K562 (cell line): ENCODE measurements around the gene VDAC1. TPM values are rescaled to one million over a fixed set of nuclear protein-coding genes. Genes with fewer than 3 reads are reported as not detected.

Experiments
- ATAC-seq: fragments of 200-7000 bp; cut with Tn5 transposase; 3 replicates; pipeline ENCODE4 v1.9.1; 2020; ENCODE audit warnings: moderate library complexity
- BruUV-seq: library from RNA; stranded (reverse); fragments of 400-500 nt; replicated peaks from 2 replicates; lab custom pipeline; 2021; lab: Mats Ljungman, UMichigan
- CTCF ChIA-PET: fragments of 300-600 bp; formaldehyde crosslinking; extraction: SDS; loops from one replicate; lab custom pipeline; 2021; ENCODE audit warnings: low intra/inter-chr PET ratio; lab: Yijun Ruan, JAX
- POLR2A ChIA-PET: fragments of 300-600, 350-650 bp; sonication (Branson Sonifier 250); formaldehyde crosslinking; extraction: SDS; loops from one replicate; lab custom pipeline; 2021; ENCODE audit warnings: antibody characterized with exemption, inconsistent platforms; lab: Yijun Ruan, JAX
- DNase-seq, 4 experiments: peaks; one replicate each; pipeline versions ENCODE4 v3.0.0 to v3.0.0-alpha.2; 2011 to 2018; ENCODE audit warnings: low spot score in 3 of 4, mixed read lengths in 3 of 4; ENCODE audit errors: extremely low read depth in 1 of 4
- FAIRE-seq: peaks from 2 replicates; lab custom pipeline; 2011; peaks lifted over from hg19 to GRCh38; lab: Jason Lieb, UNC
- H2AFZ ChIP-seq: 2 replicates; pipeline ENCODE4 v1.6.0; 2011; ENCODE audit warnings: low read depth, low read length, control low read depth, inconsistent platforms
- H3K27ac ChIP-seq: fragments of 200-600 bp; 3 replicates; pipeline ENCODE4 v1.8.0; 2011; ENCODE audit warnings: low read depth, mild to moderate bottlenecking, control low read depth, inconsistent platforms, low read length, moderate library complexity, mixed read lengths; ENCODE audit errors: extremely low read depth
- H3K27me3 ChIP-seq, 2 experiments: fragments of 300-600 bp in 1 of 2; 2 replicates in 1 of 2; 3 replicates in 1 of 2; pipeline versions ENCODE4 v1.6.0 to v1.8.0; 2011; ENCODE audit warnings: inconsistent platforms in 2 of 2, low read length in 2 of 2, mild to moderate bottlenecking in 1 of 2, mixed read lengths in 1 of 2, moderate library complexity in 1 of 2; ENCODE audit not compliant: control insufficient read depth in 2 of 2, insufficient read depth in 2 of 2
- H3K36me3 ChIP-seq: fragments of 300-600 bp; 3 replicates; pipeline ENCODE4 v1.8.0; 2011; ENCODE audit warnings: mild to moderate bottlenecking, low read length, inconsistent platforms; ENCODE audit not compliant: control insufficient read depth, insufficient read depth
- H3K4me1 ChIP-seq, 2 experiments: fragments of 200-600 bp in 1 of 2; replicated peaks in 1 of 2; 2 replicates in 1 of 2; 3 replicates in 1 of 2; pipeline versions ENCODE4 v1.5.1 to v1.8.0; 2011; ENCODE audit warnings: inconsistent platforms in 2 of 2, low read length in 2 of 2, mild to moderate bottlenecking in 1 of 2, mixed read lengths in 1 of 2, moderate library complexity in 1 of 2; ENCODE audit not compliant: control insufficient read depth in 2 of 2, insufficient read depth in 2 of 2
- H3K4me2 ChIP-seq: 2 replicates; pipeline ENCODE4 v1.6.1; 2011; ENCODE audit warnings: low read length, control low read depth, inconsistent platforms, mixed read lengths; ENCODE audit not compliant: insufficient read depth
- H3K4me3 ChIP-seq: fragments of 200-600 bp; sonication (generic), shearing (Covaris generic); 2 replicates; pipeline ENCODE4 v1.5.1; 2016; ENCODE audit warnings: control low read depth, inconsistent platforms
- H3K79me2 ChIP-seq: fragments of 200-600 bp; 3 replicates; pipeline ENCODE4 v1.8.0; 2011; ENCODE audit warnings: low read length, inconsistent platforms; ENCODE audit not compliant: control insufficient read depth, insufficient read depth
- H3K9ac ChIP-seq, 2 experiments: 2 replicates each; pipeline versions ENCODE4 v1.6.0 to v1.6.1; 2011; ENCODE audit warnings: low read depth in 2 of 2, low read length in 2 of 2, control low read depth in 1 of 2, inconsistent platforms in 1 of 2, mild to moderate bottlenecking in 1 of 2, mixed read lengths in 1 of 2; ENCODE audit not compliant: insufficient read depth in 1 of 2
- H3K9me1 ChIP-seq: one replicate; pipeline ENCODE4 v1.6.0; 2011; ENCODE audit warnings: inconsistent platforms, mild to moderate bottlenecking, low read length, moderate library complexity; ENCODE audit not compliant: control insufficient read depth, insufficient read depth
- H3K9me3 ChIP-seq: replicated peaks from 2 replicates; pipeline ENCODE4 v1.5.1; 2011; ENCODE audit warnings: low read depth, low read length, inconsistent platforms; ENCODE audit not compliant: control insufficient read depth, insufficient read depth
- H4K20me1 ChIP-seq: replicated peaks from 2 replicates; pipeline ENCODE4 v1.6.1; 2011; ENCODE audit warnings: low read length, inconsistent platforms, mixed read lengths; ENCODE audit not compliant: control insufficient read depth, insufficient read depth
- BDP1 ChIP-seq: IDR thresholded peaks from 3 replicates; pipeline ENCODE4 v1.6.1; 2011; ENCODE audit not compliant: insufficient read length, insufficient read depth
- CBFA2T3 ChIP-seq: fragments of 450-650 bp; IDR thresholded peaks from 2 replicates; pipeline ENCODE4 v1.6.1; 2017
- GATAD2A ChIP-seq: fragments of 450-650 bp; IDR thresholded peaks from 2 replicates; pipeline ENCODE4 v1.6.1; 2017
- NCOA6 ChIP-seq: fragments of 450-650 bp; IDR thresholded peaks from 2 replicates; pipeline ENCODE4 v1.6.1; 2017; ENCODE audit warnings: mild to moderate bottlenecking
- SMAD4 ChIP-seq: fragments of 250-450 bp; sonication (Bioruptor Pico); conservative IDR thresholded peaks from 2 replicates; pipeline ENCODE4 v1.8.0; 2021; ENCODE audit warnings: inconsistent platforms, mild to moderate bottlenecking, moderate library complexity
- STAG1 ChIP-seq: sonication (generic); formaldehyde crosslinking; IDR thresholded peaks from 2 replicates; pipeline ENCODE4 v1.5.0; 2020; ENCODE audit warnings: missing genetic modification reagents, borderline replicate concordance
- ZFX ChIP-seq: sonication (generic); formaldehyde crosslinking; IDR thresholded peaks from 2 replicates; pipeline ENCODE4 v1.8.0; 2022; ENCODE audit warnings: mild to moderate bottlenecking, missing genetic modification reagents, moderate library complexity
- ZNF586 ChIP-seq: fragments of 450-650 bp; formaldehyde crosslinking; conservative IDR thresholded peaks from 2 replicates; pipeline ENCODE4 v1.4.0; 2020; ENCODE audit warnings: mild to moderate bottlenecking, moderate library complexity
- WGBS: fragments of 100-300 bp; shearing (Covaris generic); methylation state at CpG from one replicate; pipeline ENCODE4 v1.1.6; 2016; ENCODE audit warnings: low coverage, mixed read lengths; ENCODE audit not compliant: insufficient coverage; ENCODE audit errors: missing lambda C conversion rate; 5-methylcytosine and 5-hydroxymethylcytosine counted together
- in situ Hi-C: fragments of 300-500 bp; cut with MboI; formaldehyde crosslinking; loops from 4 replicates; pipeline ENCODE4 v1.15.0; 2018; ENCODE audit warnings: inconsistent platforms, mixed read lengths
- intact Hi-C: fragments of 100-400 bp; cut with micrococcal nuclease; formaldehyde crosslinking; loops from 2 replicates; pipeline ENCODE4 v1.14.2; 2022
- polyA plus RNA-seq, 8 experiments: library from polyadenylated mRNA; depleted of rRNA in 4 of 8; stranded (reverse) in 5 of 8; unstranded in 3 of 8; fragments of >200 nt; fragmentation: Nextera tagmentation in 2 of 8; fragmentation: Illumina TruSeq in 1 of 8; extraction: Ambion mirVana in 2 of 8; extraction: Trizol in 1 of 8; gene quantifications; 2 replicates each; pipeline versions ENCODE4 v1.2.1 to v1.2.3, GENCODE V29; 2011 to 2014; ENCODE audit warnings: inconsistent platforms in 1 of 8, missing spikeins in 1 of 8
- total RNA-seq, 7 experiments: library from RNA; depleted of rRNA in 6 of 7; stranded (reverse); fragments of >200 nt in 6 of 7; fragmentation: Illumina TruSeq in 2 of 7; extraction: Trizol in 2 of 7; gene quantifications; 2 replicates each; pipeline versions ENCODE4 v1.2.1 to v1.2.3, GENCODE V29; 2011 to 2021; ENCODE audit warnings: low replicate concordance in 1 of 7
- TF ChIP-seq, protein P1 (sequence below): sonication (generic); formaldehyde crosslinking; IDR thresholded peaks from 2 replicates; pipeline ENCODE4 v1.8.0; 2023; ENCODE audit warnings: missing genetic modification reagents, mild to moderate bottlenecking, borderline replicate concordance
- TF ChIP-seq, protein P2 (sequence below): fragments of 450-650 bp; IDR thresholded peaks from 2 replicates; pipeline ENCODE4 v1.6.1; 2016; ENCODE audit warnings: low read depth, mild to moderate bottlenecking, moderate library complexity
- TF ChIP-seq, protein P3 (sequence below): sonication (generic); formaldehyde crosslinking; IDR thresholded peaks from 2 replicates; pipeline ENCODE4 v1.8.0; 2022; ENCODE audit warnings: missing genetic modification reagents, mild to moderate bottlenecking, moderate library complexity, borderline replicate concordance

The VDAC1 gene
- total and polyA plus RNA-seq, 9 of the 15 experiments (the other 6 are each of a cell fraction or from before 2014, with no cell fraction given) = 168 to 366 (median 293) TPM

DNA sequence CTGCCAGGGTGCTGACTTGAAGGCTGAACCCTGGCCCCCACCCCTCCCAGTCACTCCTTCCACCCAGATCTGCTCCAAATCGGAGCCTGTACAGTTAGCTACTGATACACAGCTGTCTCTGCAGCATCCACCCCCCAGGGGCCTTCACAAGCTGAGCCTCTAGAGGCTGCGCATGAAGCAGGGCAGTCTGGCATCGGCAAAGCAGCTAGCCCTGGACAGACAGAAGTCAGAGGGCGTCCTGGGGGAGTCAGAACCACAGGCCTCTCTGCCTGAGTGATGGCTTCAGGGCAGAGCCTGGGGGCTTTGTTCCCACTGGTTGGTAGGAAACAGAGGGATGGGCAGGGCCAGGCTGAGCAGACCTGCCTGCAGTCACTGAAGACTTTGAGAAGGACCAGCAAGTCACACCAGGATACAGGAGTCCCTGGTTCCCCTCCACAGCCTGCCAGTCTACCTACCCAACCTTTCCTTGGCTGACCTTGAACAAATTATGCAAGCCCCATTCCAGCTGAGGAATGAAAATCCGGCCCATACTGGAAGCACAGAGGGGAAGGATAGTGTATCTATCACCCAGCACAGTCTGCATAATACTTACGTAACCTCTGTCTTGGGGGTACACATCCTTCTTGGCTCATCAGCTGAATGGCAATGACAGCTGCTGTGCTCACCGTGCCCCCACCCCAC is 8.8 kb downstream of the VDAC1 start:
- intact Hi-C loops = no loop called here
- no peak for FAIRE-seq

More for the DNA sequence above, 8.8 kb downstream of the VDAC1 start:
- Histone ChIP-seq H3K4me2 (peak overlapping the region; percentile 44; the same call in 1 of the 2 replicates), H3K27me3 (no peaks in the 10 kb centered on the region), H3K9ac (peak overlapping the region in 1 of 2 experiments; percentile 88; a peak in 2 of 4 replicates), H4K20me1 (peaks cover 74% of the 10 kb centered on the region), H3K27ac (peak overlapping the region; percentile 42; the same call in 2 of the 3 replicates), H2AFZ (no peak overlapping the region), H3K79me2 (peaks cover 97% of the 10 kb centered on the region)
- DNase-seq = no peak
- ATAC-seq = peak; percentile 43
- POLR2A ChIA-PET = interaction anchor here (0.7 to 1.0 kb wide), 3 partner anchors 10 to 16 kb away, joined by 4 to 6 read pairs (median 4); no protein-coding TSS in a partner anchor
- TF ChIP-seq CBFA2T3 (no peak), GATAD2A (no peak), STAG1 (CRISPR knock-in tag) (no peak), ZNF586 (no peak), BDP1 (no peak), ZFX (CRISPR knock-in tag) (peak; percentile 7; the same call in 1 of the 2 replicates), SMAD4 (no peak), NCOA6 (no peak)
- TF ChIP-seq, protein P1, sequence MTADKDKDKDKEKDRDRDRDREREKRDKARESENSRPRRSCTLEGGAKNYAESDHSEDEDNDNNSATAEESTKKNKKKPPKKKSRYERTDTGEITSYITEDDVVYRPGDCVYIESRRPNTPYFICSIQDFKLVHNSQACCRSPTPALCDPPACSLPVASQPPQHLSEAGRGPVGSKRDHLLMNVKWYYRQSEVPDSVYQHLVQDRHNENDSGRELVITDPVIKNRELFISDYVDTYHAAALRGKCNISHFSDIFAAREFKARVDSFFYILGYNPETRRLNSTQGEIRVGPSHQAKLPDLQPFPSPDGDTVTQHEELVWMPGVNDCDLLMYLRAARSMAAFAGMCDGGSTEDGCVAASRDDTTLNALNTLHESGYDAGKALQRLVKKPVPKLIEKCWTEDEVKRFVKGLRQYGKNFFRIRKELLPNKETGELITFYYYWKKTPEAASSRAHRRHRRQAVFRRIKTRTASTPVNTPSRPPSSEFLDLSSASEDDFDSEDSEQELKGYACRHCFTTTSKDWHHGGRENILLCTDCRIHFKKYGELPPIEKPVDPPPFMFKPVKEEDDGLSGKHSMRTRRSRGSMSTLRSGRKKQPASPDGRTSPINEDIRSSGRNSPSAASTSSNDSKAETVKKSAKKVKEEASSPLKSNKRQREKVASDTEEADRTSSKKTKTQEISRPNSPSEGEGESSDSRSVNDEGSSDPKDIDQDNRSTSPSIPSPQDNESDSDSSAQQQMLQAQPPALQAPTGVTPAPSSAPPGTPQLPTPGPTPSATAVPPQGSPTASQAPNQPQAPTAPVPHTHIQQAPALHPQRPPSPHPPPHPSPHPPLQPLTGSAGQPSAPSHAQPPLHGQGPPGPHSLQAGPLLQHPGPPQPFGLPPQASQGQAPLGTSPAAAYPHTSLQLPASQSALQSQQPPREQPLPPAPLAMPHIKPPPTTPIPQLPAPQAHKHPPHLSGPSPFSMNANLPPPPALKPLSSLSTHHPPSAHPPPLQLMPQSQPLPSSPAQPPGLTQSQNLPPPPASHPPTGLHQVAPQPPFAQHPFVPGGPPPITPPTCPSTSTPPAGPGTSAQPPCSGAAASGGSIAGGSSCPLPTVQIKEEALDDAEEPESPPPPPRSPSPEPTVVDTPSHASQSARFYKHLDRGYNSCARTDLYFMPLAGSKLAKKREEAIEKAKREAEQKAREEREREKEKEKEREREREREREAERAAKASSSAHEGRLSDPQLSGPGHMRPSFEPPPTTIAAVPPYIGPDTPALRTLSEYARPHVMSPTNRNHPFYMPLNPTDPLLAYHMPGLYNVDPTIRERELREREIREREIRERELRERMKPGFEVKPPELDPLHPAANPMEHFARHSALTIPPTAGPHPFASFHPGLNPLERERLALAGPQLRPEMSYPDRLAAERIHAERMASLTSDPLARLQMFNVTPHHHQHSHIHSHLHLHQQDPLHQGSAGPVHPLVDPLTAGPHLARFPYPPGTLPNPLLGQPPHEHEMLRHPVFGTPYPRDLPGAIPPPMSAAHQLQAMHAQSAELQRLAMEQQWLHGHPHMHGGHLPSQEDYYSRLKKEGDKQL (CRISPR knock-in tag) = no peak
- TF ChIP-seq, protein P2, sequence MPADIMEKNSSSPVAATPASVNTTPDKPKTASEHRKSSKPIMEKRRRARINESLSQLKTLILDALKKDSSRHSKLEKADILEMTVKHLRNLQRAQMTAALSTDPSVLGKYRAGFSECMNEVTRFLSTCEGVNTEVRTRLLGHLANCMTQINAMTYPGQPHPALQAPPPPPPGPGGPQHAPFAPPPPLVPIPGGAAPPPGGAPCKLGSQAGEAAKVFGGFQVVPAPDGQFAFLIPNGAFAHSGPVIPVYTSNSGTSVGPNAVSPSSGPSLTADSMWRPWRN = no peak
- TF ChIP-seq, protein P3, sequence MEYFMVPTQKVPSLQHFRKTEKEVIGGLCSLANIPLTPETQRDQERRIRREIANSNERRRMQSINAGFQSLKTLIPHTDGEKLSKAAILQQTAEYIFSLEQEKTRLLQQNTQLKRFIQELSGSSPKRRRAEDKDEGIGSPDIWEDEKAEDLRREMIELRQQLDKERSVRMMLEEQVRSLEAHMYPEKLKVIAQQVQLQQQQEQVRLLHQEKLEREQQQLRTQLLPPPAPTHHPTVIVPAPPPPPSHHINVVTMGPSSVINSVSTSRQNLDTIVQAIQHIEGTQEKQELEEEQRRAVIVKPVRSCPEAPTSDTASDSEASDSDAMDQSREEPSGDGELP (CRISPR knock-in tag) = peak; percentile 20; the same call in 1 of the 2 replicates
- TF ChIP-seq, all 486 proteins: peak for 2
- peaks cover 63% of the 10 kb centered on the region; the same call in 2 of the 3 replicates for H3K36me3 ChIP-seq
- in situ Hi-C loops = no loop called here
- H3K4me3 ChIP-seq = no peak overlapping the region
- no peaks in the 10 kb centered on the region for H3K9me3 ChIP-seq
- H3K4me1 ChIP-seq = peaks cover 19 to 24% of the 10 kb centered on the region in 2 experiments
- 52% methylated on average over 7 of the region's 7 CpGs for WGBS
- BruUV-seq = no TSS peak
- H3K9me1 ChIP-seq = peaks cover 20% of the 10 kb centered on the region
- CTCF ChIA-PET = no interaction called here
